ENCODE data around the gene ABLIM3. TPM values are rescaled to one million over a fixed set of nuclear protein-coding genes. Genes with fewer than 3 reads are reported as not detected.

The ABLIM3 gene
- total RNA-seq, 4 donors from 2014 or later: 1.6 to 26.4 (median 5.7) TPM

- Histone ChIP-seq H3K36me3 (no peaks in the 10 kb centered on the region), H3K4me3 (no peak overlapping the region), H3K27me3 (no peaks in the 10 kb centered on the region), H3K9me3 (no peaks in the 10 kb centered on the region), H3K4me1 (peaks cover 0 to 6% (median 0%) of the 10 kb centered on the region in 4 donors), H3K27ac (peak overlapping the region in 1 of 4 donors; percentile 28)
- TF ChIP-seq CTCF (IDR thresholded peaks at IDR 0.05) (no peak), POLR2A (IDR thresholded peaks at IDR 0.05) (no peak)
- DNase-seq: no peak
These were observed 75.2 kb downstream of the ABLIM3 start for GRCh38 chr5:149216496-149216895.

- H3K27ac ChIP-seq: no peak overlapping the region
- TF ChIP-seq CTCF (IDR thresholded peaks at IDR 0.05): no peak
- no peak for TF ChIP-seq POLR2A (IDR thresholded peaks at IDR 0.05)
These were observed 76.0 kb downstream of the ABLIM3 start for GRCh38 chr5:149217096-149217802.

GRCh38 chr5:149217803-149218155, 76.5 kb downstream of the ABLIM3 start:
- Histone ChIP-seq H3K4me3 (no peak overlapping the region), H3K36me3 (no peaks in the 10 kb centered on the region), H3K27ac (no peak overlapping the region), H3K4me1 (peaks cover 0 to 6% (median 0%) of the 10 kb centered on the region in 4 donors), H3K27me3 (no peaks in the 10 kb centered on the region), H3K9me3 (no peaks in the 10 kb centered on the region)
- DNase-seq: no peak
- TF ChIP-seq POLR2A (IDR thresholded peaks at IDR 0.05) (no peak), CTCF (IDR thresholded peaks at IDR 0.05) (no peak)

More at GRCh38 chr5:149217096-149217802, 76.0 kb downstream of the ABLIM3 start:
- no peak for DNase-seq
- no peak overlapping the region for H3K4me3 ChIP-seq
- no peaks in the 10 kb centered on the region for H3K9me3 ChIP-seq
- no peaks in the 10 kb centered on the region for H3K27me3 ChIP-seq
- H3K4me1 ChIP-seq: peaks cover 0 to 6% (median 0%) of the 10 kb centered on the region in 4 donors
- no peaks in the 10 kb centered on the region for H3K36me3 ChIP-seq

- no peak overlapping the region for H3K27ac ChIP-seq
- H3K27me3 ChIP-seq: no peaks in the 10 kb centered on the region
- H3K36me3 ChIP-seq: no peaks in the 10 kb centered on the region
- no peak overlapping the region for H3K4me3 ChIP-seq
- no peak for DNase-seq
- no peaks in the 10 kb centered on the region for H3K9me3 ChIP-seq
- TF ChIP-seq CTCF (IDR thresholded peaks at IDR 0.05) (no peak), POLR2A (IDR thresholded peaks at IDR 0.05) (no peak)
- peaks cover 0 to 6% (median 0%) of the 10 kb centered on the region in 4 donors for H3K4me1 ChIP-seq
These were observed 78.3 kb downstream of the ABLIM3 start for GRCh38 chr5:149219584-149219983.

GRCh38 chr5:149220750-149221149, 79.5 kb downstream of the ABLIM3 start:
- Histone ChIP-seq H3K27me3 (no peaks in the 10 kb centered on the region), H3K36me3 (no peaks in the 10 kb centered on the region), H3K4me1 (peaks cover 0 to 6% (median 0%) of the 10 kb centered on the region in 4 donors), H3K9me3 (no peaks in the 10 kb centered on the region), H3K27ac (no peak overlapping the region), H3K4me3 (no peak overlapping the region)
- TF ChIP-seq POLR2A (IDR thresholded peaks at IDR 0.05) (no peak), CTCF (IDR thresholded peaks at IDR 0.05) (no peak)
- DNase-seq: no peak

All from Peyer's patch (tissue), 4 donors.